ENCODE results near the gene COL18A1. TPM values are rescaled to one million over a fixed set of nuclear protein-coding genes. Genes with fewer than 3 reads are reported as not detected.

The COL18A1 gene
- total RNA-seq, 1 donor from 2014 or later: 61.1 TPM

DNA sequence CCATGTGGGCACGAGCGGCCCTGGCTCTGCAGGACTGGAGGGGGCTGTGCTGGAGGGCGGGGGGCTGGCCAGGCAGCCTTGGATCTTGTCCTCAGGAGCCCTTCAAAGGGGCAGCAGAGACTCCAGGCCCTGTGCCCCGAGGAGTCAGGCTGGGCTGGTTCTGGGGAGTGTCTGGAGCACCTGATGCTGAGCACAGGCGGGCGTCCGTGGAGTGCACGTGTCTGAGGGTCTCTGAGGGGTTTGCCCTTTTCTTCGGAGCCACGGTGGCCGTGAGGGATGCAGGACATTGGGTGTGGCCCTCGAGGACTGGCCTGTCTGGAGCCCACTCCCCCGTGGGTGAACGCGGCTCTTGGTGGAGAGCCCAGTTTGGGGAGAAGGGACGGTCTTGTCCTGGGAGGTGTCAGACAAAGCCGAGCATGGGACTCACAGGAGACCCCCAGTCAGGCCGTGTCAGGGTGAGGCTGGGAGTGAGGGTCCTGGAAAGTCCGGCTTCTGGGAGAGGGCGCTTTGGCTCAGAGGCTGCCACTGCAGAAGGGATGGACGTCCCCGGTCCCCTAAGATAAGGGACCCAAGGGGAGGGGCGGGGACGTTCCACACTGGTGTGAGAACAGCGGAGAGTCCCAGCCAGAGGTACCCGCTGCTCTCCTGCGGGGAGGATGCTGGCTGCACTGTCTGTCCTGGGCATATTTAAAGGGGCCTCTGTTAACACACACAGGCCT, 60.8 kb downstream of the COL18A1 start:
- DNase-seq (ENCODE audit: low spot score): no peak
- Mint-ChIP-seq H3K9me3 (ENCODE audit: unreplicated experiment) (no peaks in the 10 kb centered on the region), H3K27me3 (ENCODE audit: unreplicated experiment) (peaks cover 5% of the 10 kb centered on the region), H3K4me3 (ENCODE audit: unreplicated experiment) (peak overlapping the region; percentile 29), H3K36me3 (ENCODE audit: low read depth, unreplicated experiment) (peaks cover 8% of the 10 kb centered on the region), H3K4me1 (ENCODE audit: unreplicated experiment) (peaks cover 8% of the 10 kb centered on the region), H3K27ac (ENCODE audit: unreplicated experiment) (no peak overlapping the region)
- TF ChIP-seq, protein P1, sequence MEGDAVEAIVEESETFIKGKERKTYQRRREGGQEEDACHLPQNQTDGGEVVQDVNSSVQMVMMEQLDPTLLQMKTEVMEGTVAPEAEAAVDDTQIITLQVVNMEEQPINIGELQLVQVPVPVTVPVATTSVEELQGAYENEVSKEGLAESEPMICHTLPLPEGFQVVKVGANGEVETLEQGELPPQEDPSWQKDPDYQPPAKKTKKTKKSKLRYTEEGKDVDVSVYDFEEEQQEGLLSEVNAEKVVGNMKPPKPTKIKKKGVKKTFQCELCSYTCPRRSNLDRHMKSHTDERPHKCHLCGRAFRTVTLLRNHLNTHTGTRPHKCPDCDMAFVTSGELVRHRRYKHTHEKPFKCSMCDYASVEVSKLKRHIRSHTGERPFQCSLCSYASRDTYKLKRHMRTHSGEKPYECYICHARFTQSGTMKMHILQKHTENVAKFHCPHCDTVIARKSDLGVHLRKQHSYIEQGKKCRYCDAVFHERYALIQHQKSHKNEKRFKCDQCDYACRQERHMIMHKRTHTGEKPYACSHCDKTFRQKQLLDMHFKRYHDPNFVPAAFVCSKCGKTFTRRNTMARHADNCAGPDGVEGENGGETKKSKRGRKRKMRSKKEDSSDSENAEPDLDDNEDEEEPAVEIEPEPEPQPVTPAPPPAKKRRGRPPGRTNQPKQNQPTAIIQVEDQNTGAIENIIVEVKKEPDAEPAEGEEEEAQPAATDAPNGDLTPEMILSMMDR (IDR thresholded peaks at IDR 0.05; ENCODE audit: unreplicated experiment): no peak

DNA sequence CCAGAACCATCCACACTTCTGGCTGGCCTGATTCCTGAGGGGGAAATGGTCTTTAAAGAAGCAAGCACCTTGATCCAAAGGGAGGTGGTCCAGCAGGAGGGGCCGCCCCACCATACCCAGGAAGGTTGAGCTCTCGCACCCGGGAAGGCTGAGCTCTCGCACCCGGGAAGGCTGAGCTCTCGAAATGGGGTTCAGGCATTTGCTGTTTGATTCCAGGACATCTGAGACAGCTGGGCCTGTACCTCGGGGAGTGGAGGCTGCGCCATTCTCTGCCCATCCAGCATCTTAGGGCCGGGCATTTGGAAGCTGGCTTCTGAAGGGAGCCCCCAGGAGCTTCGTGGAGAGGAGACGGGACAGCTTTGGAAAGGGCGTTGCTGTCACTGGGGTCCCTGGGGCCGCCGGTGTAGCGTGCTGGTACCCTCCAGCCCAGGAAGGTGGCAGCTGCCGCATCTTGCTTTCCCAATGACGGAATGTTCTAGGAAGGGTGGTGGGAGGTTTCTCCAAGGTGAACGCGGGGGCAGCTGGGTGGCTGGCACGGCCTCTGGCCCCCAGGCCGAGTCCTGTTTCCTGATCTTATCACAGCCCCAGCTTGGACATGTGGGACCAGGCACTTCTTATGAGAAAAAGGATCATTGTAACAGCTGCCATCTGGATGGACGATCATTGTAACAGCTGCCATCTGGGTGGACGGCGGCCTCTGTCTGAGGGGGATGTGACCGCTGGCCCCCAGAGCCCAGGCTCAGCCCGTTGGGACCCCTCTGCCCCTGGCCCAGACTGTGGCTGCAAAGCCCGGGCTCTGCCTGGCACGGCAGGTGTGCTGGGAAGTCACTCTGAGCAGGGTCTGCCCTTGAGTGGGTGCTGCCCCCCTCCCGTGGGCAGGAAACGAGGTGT, 61.6 kb downstream of the COL18A1 start:
- peaks cover 8% of the 10 kb centered on the region for H3K4me1 Mint-ChIP-seq (ENCODE audit: unreplicated experiment)
- TF ChIP-seq, protein P1 (IDR thresholded peaks at IDR 0.05; ENCODE audit: unreplicated experiment): no peak
- no peaks in the 10 kb centered on the region for H3K9me3 Mint-ChIP-seq (ENCODE audit: unreplicated experiment)
- no peak overlapping the region for H3K4me3 Mint-ChIP-seq (ENCODE audit: unreplicated experiment)
- peaks cover 6% of the 10 kb centered on the region for H3K36me3 Mint-ChIP-seq (ENCODE audit: low read depth, unreplicated experiment)
- H3K27ac Mint-ChIP-seq (ENCODE audit: unreplicated experiment): no peak overlapping the region
- H3K27me3 Mint-ChIP-seq (ENCODE audit: unreplicated experiment): peaks cover 4% of the 10 kb centered on the region
- no peak for DNase-seq (ENCODE audit: low spot score)

DNA sequence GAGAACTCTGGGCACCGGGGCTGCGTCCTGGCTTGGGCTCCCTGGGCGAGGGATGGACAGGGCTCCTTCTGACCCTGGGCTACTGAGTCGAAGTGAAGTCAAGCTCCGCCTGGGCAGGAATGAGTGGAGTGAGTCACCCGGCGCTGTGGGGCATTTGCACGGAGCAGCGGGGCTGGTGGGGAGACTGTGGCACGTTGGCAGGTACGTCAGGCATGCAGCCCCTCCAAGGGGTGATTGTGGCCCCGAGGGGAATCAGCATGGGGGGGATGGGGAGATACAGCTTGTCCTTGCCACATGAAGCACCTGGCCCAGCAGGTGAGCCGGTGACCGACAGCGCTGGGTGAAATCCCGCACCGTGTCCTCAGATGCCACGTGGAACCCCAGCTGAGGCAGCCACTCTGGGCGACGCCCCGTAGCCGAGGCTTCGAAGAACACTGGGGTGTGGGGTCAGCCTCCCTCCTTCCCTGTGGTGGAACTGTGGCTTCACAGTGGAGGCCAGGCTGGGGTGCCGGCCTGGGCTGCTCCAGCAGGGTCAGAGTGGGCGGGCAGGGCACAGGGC, 62.3 kb downstream of the COL18A1 start:
- Mint-ChIP-seq H3K4me1 (ENCODE audit: unreplicated experiment) (peaks cover 8% of the 10 kb centered on the region), H3K36me3 (ENCODE audit: low read depth, unreplicated experiment) (peaks cover 4% of the 10 kb centered on the region), H3K9me3 (ENCODE audit: unreplicated experiment) (no peaks in the 10 kb centered on the region), H3K27ac (ENCODE audit: unreplicated experiment) (no peak overlapping the region), H3K27me3 (ENCODE audit: unreplicated experiment) (peaks cover 1% of the 10 kb centered on the region), H3K4me3 (ENCODE audit: unreplicated experiment) (no peak overlapping the region)
- TF ChIP-seq, protein P1 (IDR thresholded peaks at IDR 0.05; ENCODE audit: unreplicated experiment): no peak
- no peak for DNase-seq (ENCODE audit: low spot score)

DNA sequence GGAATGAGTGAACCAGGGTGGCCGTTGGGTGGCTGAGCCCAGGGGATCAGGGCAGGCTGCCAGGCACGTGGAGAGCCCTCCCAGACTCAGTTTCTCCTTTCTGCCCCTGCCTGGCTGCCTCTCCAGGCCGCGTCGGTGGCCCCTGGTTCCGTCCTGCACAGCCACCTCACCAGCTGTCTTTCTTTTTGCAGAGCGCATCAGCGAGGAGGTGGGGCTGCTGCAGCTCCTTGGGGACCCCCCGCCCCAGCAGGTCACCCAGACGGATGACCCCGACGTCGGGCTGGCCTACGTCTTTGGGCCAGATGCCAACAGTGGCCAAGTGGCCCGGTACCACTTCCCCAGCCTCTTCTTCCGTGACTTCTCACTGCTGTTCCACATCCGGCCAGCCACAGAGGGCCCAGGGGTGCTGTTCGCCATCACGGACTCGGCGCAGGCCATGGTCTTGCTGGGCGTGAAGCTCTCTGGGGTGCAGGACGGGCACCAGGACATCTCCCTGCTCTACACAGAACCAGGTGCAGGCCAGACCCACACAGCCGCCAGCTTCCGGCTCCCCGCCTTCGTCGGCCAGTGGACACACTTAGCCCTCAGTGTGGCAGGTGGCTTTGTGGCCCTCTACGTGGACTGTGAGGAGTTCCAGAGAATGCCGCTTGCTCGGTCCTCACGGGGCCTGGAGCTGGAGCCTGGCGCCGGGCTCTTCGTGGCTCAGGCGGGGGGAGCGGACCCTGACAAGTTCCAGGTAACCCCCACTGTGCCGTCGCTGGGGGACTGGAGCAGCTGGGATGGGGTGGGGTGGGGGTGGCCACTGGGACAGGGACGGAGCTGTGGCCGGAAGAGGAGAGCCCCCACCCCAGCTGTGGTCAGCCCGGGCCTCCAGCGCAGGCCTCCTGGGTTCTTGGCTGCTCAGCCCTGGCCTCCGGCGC, 63.3 kb downstream of the COL18A1 start:
- Mint-ChIP-seq H3K4me3 (ENCODE audit: unreplicated experiment) (no peak overlapping the region), H3K4me1 (ENCODE audit: unreplicated experiment) (peaks cover 8% of the 10 kb centered on the region), H3K36me3 (ENCODE audit: low read depth, unreplicated experiment) (peaks cover 4% of the 10 kb centered on the region), H3K9me3 (ENCODE audit: unreplicated experiment) (no peaks in the 10 kb centered on the region), H3K27ac (ENCODE audit: unreplicated experiment) (no peak overlapping the region), H3K27me3 (ENCODE audit: unreplicated experiment) (peaks cover 1% of the 10 kb centered on the region)
- TF ChIP-seq, protein P1 (IDR thresholded peaks at IDR 0.05; ENCODE audit: unreplicated experiment): no peak
- no peak for DNase-seq (ENCODE audit: low spot score)

All from endothelial cell (in vitro differentiated cells).